HG02642 (cell line): ENCODE results near the gene KCTD10.

Source experiments
- ATAC-seq: cut with Tn5 transposase; IDR thresholded peaks from one replicate; pipeline ENCODE4 v1.9.1; 2021; ENCODE audit warnings: mild to moderate bottlenecking; ENCODE audit not compliant: unreplicated experiment, poor library complexity

Gene KCTD10

GRCh38 chr12:109495012-109495411 lies 17.9 kb upstream of the KCTD10 start:
- no peak for ATAC-seq

- no peak for ATAC-seq
Observed at GRCh38 chr12:109494348-109494881, 17.3 kb upstream of the KCTD10 start.

DNA sequence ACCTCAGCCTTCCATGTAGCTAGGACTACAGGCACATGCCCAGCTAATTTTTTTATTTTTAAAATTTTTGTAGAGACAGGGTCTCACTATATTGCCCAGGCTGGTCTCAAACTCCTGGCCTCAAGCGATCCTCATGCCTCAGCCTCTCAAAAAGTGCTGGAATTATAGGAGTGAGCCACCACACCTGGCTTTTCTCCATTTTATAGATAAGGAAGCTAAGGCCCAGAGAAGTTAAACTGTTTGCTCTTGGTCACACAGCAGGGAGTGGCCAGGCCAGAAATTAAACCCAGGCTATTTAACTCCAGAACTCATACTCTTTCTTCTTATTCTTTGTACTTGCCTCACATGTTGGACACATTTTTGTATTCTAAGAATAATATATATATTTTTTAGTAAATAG lies 16.8 kb upstream of the KCTD10 start:
- ATAC-seq = no peak

GRCh38 chr12:109493090-109493489 lies 16.0 kb upstream of the KCTD10 start:
- ATAC-seq = no peak

DNA sequence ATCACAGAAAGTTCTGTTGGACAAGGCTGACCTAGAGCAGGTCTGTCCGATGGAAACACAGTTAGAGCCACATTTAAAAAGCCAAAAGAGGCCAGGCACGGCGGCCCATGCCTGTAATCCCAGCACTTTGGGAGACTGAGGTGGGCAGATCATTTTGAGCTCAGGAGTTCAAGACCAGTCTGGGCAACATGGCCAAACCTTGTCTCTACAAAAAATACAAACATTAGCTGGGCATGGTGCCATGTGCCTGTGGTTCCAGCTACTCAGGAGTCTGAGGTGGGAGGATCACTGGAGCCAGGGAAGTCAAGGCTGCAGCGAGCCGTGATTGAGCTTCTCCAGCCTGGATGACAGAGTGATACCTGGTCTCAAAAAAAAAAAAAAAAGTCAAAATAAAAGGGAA lies 15.3 kb upstream of the KCTD10 start:
- ATAC-seq = no peak

GRCh38 chr12:109491671-109492070 lies 14.6 kb upstream of the KCTD10 start:
- no peak for ATAC-seq

GRCh38 chr12:109489955-109490565 lies 13.0 kb upstream of the KCTD10 start:
- ATAC-seq = no peak

GRCh38 chr12:109489016-109489954 lies 12.2 kb upstream of the KCTD10 start:
- no peak for ATAC-seq

- no peak for ATAC-seq
Observed at GRCh38 chr12:109488051-109488665, 11.1 kb upstream of the KCTD10 start.

DNA sequence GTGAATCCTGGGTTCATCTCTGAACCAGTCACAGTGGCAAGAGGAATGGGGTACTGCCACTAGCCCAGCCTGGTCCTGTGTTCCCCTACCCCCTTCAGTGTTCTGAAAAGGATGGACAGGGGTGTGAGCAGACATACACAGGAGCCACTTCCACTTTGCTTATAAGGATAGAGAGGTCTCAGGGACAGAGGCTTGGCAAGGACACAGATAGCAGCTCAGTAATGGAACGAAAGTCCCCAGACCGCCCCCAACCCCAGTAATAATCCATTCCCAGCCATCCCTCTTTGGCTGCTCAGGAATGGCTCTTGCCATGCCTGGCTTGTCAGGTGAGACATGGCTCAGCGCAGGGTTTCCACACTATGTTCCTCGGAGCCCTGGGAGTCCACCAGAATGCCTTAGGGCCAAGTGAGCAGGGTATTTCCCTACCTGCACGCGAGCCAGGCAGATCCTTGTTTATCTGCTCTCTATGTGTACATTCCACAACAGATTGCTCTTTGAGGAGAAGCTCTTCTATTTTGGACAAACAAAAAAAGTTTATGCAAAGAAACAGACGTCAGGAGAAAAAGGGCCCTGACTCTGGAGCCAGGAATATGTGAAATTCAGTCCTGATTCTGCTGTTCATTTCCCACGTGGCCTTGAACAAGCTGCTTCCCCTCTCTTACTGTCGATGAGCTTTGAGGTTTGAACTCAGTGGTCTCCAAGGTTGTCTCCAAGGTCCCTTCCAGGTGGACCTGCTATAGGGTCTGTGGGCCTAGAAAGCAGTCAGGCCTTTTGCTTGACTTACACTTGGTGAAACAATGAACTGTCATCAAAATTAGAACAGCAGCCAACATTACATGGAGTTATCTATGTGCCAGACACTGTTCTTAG lies 10.3 kb upstream of the KCTD10 start:
- no peak for ATAC-seq

GRCh38 chr12:109485201-109485600 lies 8.1 kb upstream of the KCTD10 start:
- ATAC-seq = no peak

DNA sequence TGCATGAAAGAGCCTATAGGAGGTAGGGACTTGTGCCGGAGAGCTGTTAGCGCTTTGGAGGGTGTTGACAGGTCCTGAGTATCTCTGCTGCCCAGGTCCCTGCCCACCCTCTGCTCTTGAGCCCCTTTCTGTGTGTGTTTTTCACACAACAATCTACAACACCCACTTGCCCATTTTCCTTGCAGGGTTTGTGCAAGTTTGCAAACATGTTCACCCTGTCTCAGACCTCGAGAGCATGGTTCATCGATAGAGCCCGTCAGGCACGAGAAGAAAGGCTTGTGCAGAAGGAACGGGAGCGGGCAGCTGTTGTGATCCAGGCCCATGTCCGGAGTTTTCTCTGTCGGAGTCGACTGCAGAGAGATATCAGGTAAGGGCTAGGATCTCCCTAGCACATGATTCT lies 6.2 kb upstream of the KCTD10 start:
- no peak for ATAC-seq

DNA sequence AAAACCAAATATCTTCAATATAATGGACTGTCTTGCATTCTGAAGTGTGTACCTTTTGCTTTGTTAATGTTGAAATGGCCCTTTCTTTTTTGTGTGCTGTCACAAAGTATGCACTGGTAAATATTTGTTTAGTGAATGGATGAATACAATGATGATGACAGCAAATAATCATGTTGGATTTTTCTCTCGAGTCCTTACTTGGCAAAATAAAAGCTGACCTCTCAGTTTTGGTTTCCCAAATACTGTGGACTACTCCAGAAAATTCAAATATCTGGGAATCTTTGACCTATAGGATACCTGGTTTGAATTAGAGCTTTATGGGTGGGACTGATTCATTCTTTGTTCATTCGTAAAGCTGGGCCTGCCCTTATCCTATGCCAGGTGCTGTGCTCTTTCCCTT lies 5.8 kb upstream of the KCTD10 start:
- no peak for ATAC-seq

DNA sequence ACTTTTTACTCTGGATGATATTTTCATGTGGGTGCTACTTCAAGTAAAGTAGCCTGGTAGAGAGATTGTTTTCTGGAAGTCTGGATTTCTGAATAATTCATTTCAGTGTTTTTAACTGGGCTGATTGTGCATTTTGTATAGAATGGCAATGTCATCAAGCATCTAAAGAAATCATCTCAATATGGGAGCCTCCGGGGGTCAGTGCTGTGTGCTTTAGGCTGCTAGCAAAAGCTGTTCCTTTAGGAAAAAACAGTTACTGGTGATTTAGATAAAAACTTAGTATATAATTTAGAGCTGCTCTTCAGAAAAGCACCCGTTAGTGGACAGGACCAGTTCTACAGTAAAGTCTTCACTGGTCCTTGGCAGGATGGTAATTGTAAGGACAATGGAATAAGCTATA lies 5.4 kb upstream of the KCTD10 start:
- ATAC-seq = no peak

DNA sequence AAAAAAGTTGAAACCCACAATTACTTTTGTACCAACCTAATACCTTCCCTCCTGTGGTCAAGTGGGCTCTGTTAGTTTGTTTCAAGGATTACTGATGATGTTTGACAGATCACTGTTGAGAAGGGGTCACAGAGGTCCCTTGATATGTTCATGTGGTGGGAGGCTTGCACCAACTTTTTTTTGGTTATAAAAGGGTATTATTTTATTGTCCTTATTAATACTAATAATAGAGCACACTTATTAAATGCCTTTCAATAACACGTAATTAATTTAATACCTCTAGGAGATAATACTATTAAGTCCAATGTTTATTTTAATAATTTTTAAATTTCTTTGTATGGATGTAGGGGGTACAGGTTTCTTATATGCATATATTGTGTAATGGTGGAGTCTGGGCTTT lies 4.8 kb upstream of the KCTD10 start:
- no peak for ATAC-seq

DNA sequence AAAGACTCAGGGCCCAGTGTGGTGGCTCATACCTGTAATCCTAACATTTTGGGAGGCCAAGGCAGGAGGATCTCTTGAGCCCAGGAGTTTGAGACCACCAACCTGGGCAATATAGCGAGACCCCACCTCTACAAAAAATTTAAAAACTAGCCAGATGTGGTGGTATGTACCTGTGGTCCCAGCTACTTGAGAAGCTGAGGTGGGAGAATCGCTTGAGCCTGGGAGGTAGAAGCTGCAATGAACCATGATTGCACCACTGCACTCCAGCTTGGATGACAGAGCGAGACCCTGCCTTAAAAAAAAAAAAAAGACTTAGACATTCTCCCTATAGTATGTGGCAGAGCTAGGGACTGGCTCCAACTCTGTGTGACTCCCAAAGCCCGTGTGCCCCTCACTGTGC lies 3.3 kb upstream of the KCTD10 start:
- no peak for ATAC-seq

GRCh38 chr12:109479761-109480160 lies 2.7 kb upstream of the KCTD10 start:
- no peak for ATAC-seq

GRCh38 chr12:109477963-109478315 lies 839 bp upstream of the KCTD10 start:
- ATAC-seq = no peak

- ATAC-seq = no peak
Observed at GRCh38 chr12:109476807-109477184, 304 bp downstream of the KCTD10 start.
